Mucosa of stomach (tissue), 1 donor: ENCODE measurements around the gene CYFIP1.

Experiments
- H3K27me3 ChIP-seq: one replicate; pipeline ENCODE4 v1.7.0; 2013; ENCODE audit warnings: mild to moderate bottlenecking, low read length; ENCODE audit not compliant: control insufficient read depth, insufficient read depth
- H3K36me3 ChIP-seq: one replicate; pipeline ENCODE4 v1.7.0; 2013; ENCODE audit warnings: low read length; ENCODE audit not compliant: control insufficient read depth, insufficient read depth
- H3K4me1 ChIP-seq: one replicate; pipeline ENCODE4 v1.7.0; 2013; ENCODE audit warnings: mild to moderate bottlenecking, low read length; ENCODE audit not compliant: control insufficient read depth, insufficient read depth
- H3K4me3 ChIP-seq: one replicate; pipeline ENCODE4 v1.7.0; 2013; ENCODE audit warnings: low read length
- H3K9ac ChIP-seq: one replicate; pipeline ENCODE4 v1.7.0; 2013; ENCODE audit warnings: mild to moderate bottlenecking, low read length, moderate library complexity
- H3K9me3 ChIP-seq: one replicate; pipeline ENCODE4 v1.7.0; 2013; ENCODE audit warnings: mild to moderate bottlenecking, low read length, moderate library complexity; ENCODE audit not compliant: control insufficient read depth
- donor health status: Pancreatic carcinoma.

The CYFIP1 gene

GRCh38 chr15:22889146-22889818, 90.9 kb downstream of the CYFIP1 start:
- peaks cover 9% of the 10 kb centered on the region for H3K4me1 ChIP-seq
- no peak overlapping the region for H3K9ac ChIP-seq
- H3K36me3 ChIP-seq = no peaks in the 10 kb centered on the region
- H3K9me3 ChIP-seq = no peaks in the 10 kb centered on the region
- H3K4me3 ChIP-seq = no peak overlapping the region
- H3K27me3 ChIP-seq = no peaks in the 10 kb centered on the region

DNA sequence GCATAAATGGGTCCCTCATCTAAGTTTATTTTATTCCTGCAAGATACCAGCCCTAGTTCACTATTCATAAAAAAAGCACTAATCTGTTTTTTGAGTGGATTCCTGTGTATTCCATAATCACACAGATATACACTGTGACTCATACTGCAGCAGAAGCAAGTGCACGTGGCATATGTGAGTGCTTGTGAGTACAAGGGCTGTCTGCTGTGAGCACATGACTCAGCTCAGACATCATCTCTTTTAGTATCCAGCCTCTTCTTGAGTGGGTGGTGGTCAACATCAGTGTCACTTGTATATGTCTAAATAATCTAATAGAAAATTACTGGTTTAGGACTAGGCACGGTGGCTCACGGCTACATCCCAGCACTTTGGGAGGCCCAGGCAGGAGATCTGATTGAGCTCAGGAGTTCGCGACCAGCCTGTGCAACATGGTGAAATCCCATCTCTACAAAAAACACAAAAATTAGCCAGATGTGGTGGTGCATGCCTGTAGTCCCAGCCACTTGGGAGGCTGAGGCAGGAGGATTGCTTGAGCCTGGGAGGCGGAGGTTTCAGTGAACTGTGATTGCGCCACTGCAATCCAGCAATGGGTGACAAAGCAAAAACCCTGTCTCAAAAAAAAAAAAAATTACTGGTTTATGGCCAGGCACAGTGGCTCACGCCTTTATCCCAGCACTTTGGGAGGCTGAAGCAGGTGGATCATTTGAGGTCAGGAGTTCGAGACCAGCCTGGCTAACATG, 91.9 kb downstream of the CYFIP1 start:
- no peaks in the 10 kb centered on the region for H3K36me3 ChIP-seq

DNA sequence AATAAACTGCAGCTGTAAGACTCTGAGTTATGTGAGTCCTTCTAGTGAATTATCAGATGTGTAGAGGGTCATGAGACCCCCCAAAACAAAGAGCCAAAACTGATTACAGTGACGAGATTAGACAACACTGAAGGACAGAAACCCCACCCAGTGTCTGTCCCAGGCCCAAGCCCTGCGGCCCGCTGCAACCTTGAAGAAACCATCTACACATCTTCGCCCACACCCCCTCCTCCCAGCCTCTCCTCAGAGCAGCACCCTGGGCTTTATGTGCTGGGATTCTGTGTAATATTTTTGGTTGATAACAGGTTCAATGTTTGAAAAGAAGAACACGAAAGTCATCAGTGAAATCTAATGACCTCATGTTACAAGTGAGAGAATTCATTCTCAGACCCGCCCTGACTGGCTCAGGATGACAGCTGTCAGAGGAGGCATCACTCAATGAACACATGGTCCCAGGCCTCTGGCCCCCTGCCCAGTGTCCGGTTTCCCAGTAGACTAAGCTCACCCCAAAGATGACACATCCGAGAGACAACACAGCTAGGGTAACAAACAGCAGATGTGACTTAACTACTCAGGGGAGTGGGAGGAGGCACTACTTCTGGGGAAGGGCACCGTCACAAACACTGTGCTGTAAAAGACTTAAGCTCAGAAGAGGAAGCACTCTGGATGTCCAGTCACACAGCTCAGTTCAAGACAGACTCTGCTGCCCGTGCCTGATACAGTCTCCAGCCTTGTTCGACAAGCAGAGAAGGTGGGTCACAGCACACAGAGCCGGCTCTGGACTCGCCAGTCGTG, 92.8 kb downstream of the CYFIP1 start:
- no peaks in the 10 kb centered on the region for H3K27me3 ChIP-seq
- H3K9ac ChIP-seq = no peak overlapping the region
- H3K36me3 ChIP-seq = peaks cover 6% of the 10 kb centered on the region
- H3K9me3 ChIP-seq = no peaks in the 10 kb centered on the region
- H3K4me1 ChIP-seq = peaks cover 12% of the 10 kb centered on the region
- H3K4me3 ChIP-seq = no peak overlapping the region

More for the DNA sequence above, 91.9 kb downstream of the CYFIP1 start:
- H3K9me3 ChIP-seq = no peaks in the 10 kb centered on the region
- no peaks in the 10 kb centered on the region for H3K27me3 ChIP-seq
- H3K9ac ChIP-seq = no peak overlapping the region
- peaks cover 12% of the 10 kb centered on the region for H3K4me1 ChIP-seq
- no peak overlapping the region for H3K4me3 ChIP-seq

- Histone ChIP-seq H3K4me1 (peaks cover 12% of the 10 kb centered on the region), H3K36me3 (peaks cover 11% of the 10 kb centered on the region)
Observed at GRCh38 chr15:22885120-22885519, 95.0 kb downstream of the CYFIP1 start.

DNA sequence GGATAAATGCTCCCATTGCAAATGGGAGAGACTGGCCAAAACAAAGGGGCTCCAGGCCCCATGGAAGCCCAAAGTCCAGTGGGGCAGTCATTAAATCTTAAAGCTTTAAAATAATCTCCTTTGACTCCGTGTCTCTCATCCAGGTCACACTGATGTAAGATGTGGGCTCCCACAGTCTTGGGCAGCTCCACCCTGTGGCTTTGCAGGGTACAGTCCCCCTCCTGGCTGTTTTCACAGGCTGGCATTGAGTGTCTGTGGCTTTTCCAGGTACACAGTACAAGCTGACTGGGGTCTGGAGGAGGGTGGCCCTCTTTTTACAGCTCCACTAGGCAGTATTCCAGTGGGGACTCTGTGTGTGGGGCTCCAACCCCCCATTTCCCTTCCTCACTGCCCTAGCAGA, 95.8 kb downstream of the CYFIP1 start:
- Histone ChIP-seq H3K9ac (no peak overlapping the region), H3K4me3 (no peak overlapping the region), H3K9me3 (no peaks in the 10 kb centered on the region), H3K36me3 (peaks cover 11% of the 10 kb centered on the region), H3K27me3 (no peaks in the 10 kb centered on the region), H3K4me1 (peaks cover 12% of the 10 kb centered on the region)

More at GRCh38 chr15:22885120-22885519, 95.0 kb downstream of the CYFIP1 start:
- no peaks in the 10 kb centered on the region for H3K9me3 ChIP-seq
- no peaks in the 10 kb centered on the region for H3K27me3 ChIP-seq
- no peak overlapping the region for H3K4me3 ChIP-seq
- H3K9ac ChIP-seq = no peak overlapping the region

- H3K4me1 ChIP-seq = peaks cover 12% of the 10 kb centered on the region
- H3K9ac ChIP-seq = no peak overlapping the region
- no peaks in the 10 kb centered on the region for H3K9me3 ChIP-seq
- peaks cover 11% of the 10 kb centered on the region for H3K36me3 ChIP-seq
- no peaks in the 10 kb centered on the region for H3K27me3 ChIP-seq
- H3K4me3 ChIP-seq = no peak overlapping the region
Observed at GRCh38 chr15:22883196-22883595, 97.0 kb downstream of the CYFIP1 start.

DNA sequence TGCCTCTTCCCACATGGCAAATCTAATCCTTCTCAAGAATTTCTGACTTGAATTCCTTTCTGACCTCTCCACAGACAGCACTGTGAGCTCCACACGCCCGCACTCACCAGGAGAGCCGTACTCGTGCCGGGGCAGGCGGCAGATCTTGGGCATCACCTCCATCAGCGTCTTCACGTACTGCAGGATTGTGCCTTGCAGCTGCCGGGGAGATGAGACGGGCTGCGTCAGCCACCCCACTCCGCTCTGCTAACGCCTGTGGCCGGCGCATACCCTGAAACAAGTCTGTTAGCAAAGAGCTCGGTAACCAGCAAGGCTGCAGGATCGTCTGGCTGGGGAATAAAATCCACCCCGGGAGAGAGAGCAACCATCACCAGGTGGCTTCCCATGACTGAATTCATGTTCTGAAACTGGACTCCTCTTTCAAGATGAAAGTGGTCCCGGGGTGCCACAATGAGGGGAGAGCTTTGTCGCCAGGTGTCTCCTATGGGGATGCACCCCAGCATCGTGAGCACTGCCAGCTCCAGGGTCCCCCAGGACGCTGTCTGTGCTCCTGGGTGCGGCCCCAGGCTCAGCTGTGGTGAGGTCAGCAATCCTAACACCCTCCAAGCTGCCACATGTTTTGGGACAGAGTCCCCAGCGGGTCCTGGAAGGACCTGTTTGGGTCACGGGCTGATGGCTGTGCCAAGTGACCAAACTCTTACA, 98.3 kb downstream of the CYFIP1 start:
- Histone ChIP-seq H3K4me3 (no peak overlapping the region), H3K9me3 (no peaks in the 10 kb centered on the region), H3K4me1 (peaks cover 12% of the 10 kb centered on the region), H3K27me3 (no peaks in the 10 kb centered on the region), H3K36me3 (peaks cover 11% of the 10 kb centered on the region), H3K9ac (no peak overlapping the region)

- Histone ChIP-seq H3K9ac (no peak overlapping the region), H3K4me3 (no peak overlapping the region), H3K27me3 (no peaks in the 10 kb centered on the region), H3K36me3 (peaks cover 11% of the 10 kb centered on the region), H3K9me3 (no peaks in the 10 kb centered on the region), H3K4me1 (peaks cover 12% of the 10 kb centered on the region)
Observed at GRCh38 chr15:22880981-22881738, 99.0 kb downstream of the CYFIP1 start.

DNA sequence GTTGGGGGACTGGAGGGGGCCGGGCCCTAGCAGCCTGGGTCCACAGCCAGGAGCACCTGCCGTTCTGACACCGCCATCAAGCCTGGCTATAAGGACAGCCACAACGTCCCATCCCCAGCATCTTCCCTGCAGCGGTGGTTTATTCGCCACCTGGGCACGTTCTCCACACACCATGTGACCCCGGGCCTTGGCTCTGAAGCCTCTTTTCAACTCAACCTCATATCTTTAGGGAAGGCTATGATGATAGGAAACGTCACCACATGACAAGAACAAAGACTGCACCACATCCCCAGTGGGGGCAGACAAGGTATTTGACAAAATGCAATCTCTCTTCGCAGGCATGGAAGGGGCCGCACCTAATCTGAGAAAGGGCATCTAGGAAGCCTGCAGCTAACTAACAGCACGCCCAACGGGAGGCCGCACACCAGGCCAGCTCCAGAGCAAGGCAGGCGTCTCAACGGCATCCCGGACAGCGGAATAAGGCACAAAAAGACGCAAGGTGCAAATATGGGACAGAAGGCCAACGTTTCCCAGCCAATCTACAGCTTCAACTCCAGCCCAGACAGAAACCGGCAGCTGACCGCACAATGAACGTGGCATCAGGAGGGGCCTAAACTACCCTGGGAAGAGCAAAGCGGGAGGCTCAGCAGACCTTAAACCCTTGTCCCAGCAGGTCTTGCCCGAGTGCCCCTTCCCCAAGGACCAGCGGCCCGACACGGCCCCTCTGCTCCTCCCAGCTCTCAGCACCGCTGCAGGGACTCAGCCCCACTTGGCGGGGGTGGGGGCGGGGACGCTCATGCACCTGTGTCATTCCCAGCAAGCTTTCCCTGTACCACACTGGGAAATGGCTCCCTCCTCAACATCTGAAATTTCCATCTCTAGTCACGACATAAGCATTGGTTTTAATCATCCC, 99.8 kb downstream of the CYFIP1 start:
- peaks cover 11% of the 10 kb centered on the region for H3K4me1 ChIP-seq
- no peak overlapping the region for H3K9ac ChIP-seq
- no peak overlapping the region for H3K4me3 ChIP-seq
- peaks cover 11% of the 10 kb centered on the region for H3K36me3 ChIP-seq
- H3K9me3 ChIP-seq = no peaks in the 10 kb centered on the region
- no peaks in the 10 kb centered on the region for H3K27me3 ChIP-seq

GRCh38 chr15:22878103-22878502, 102.1 kb downstream of the CYFIP1 start:
- no peak overlapping the region for H3K4me3 ChIP-seq
- no peaks in the 10 kb centered on the region for H3K27me3 ChIP-seq
- no peaks in the 10 kb centered on the region for H3K9me3 ChIP-seq
- H3K4me1 ChIP-seq = no peaks in the 10 kb centered on the region
- no peak overlapping the region for H3K9ac ChIP-seq
- peaks cover 11% of the 10 kb centered on the region for H3K36me3 ChIP-seq
